ENCODE results near the gene DFFB. TPM values are rescaled to one million over a fixed set of nuclear protein-coding genes. Genes with fewer than 3 reads are reported as not detected.

The DFFB gene
- total and polyA plus RNA-seq, 2 donors (not counting 3 experiments of a cell fraction or from before 2014, with no cell fraction given) = 11.7 to 11.8 TPM

DNA sequence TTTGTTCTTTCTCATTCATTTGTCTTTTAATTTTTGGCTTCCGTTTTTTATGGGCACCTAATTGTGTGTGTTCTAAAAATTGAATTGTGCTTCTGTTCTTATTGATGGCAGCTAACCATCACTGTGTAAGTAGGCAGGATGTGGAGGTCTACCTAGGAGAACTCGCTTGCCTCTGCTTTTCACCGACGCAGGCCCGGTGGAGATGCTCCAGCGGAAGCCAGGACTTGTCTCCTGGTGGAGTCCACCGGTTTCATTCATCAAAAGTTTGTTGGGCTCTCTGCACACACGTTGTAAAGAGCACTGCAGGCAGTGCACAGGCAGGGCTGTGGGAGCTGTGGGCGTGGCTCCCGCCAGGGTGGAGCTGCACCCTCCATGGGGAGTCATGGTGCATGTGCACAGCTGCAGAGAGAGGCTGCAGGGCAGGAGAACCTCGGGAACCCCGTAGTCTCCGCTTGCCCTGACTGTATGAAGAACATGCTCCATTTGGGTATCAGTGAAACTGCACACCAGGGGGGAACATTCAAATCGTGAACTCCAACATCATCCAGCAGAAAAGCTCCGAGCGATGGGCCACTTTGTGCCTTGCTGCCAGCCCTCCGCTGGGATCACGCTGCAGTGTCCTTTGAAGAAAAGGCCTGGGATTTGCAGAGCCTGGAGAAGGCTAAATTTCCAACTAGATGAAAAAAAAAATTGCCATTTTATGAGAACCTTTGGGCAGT is 48.8 kb downstream of the DFFB start:
- Histone ChIP-seq H3K4me3 (replicated peaks in 1 of 3; ENCODE audit: insufficient read depth in 1 of 3, low read depth in 1 of 3, low read length in 3 of 3) (no peak overlapping the region), H3K4me1 (ENCODE audit: control insufficient read depth, extremely low read depth, insufficient read depth, low read length) (no peaks in the 10 kb centered on the region), H3K79me2 (ENCODE audit: control insufficient read depth, insufficient read depth, low read length) (no peaks in the 10 kb centered on the region), H3K9me3 (replicated peaks; ENCODE audit: control insufficient read depth, insufficient read depth, low read length) (no peaks in the 10 kb centered on the region), H4K20me1 (replicated peaks; ENCODE audit: control insufficient read depth, extremely low read depth, insufficient read depth, low read length) (no peaks in the 10 kb centered on the region), H3K27ac (ENCODE audit: insufficient read depth, low read depth, low read length) (no peak overlapping the region), H3K36me3 (ENCODE audit: control insufficient read depth in 2 of 2, extremely low read depth in 1 of 2, insufficient read depth in 2 of 2, low read length in 2 of 2) (no peaks in the 10 kb centered on the region), H2AFZ (ENCODE audit: low read depth, low read length) (no peak overlapping the region), H3K9ac (replicated peaks; ENCODE audit: extremely low read depth, insufficient read depth, low read length) (no peak overlapping the region), H3K27me3 (ENCODE audit: control insufficient read depth in 2 of 2, insufficient read depth in 2 of 2, low read length in 2 of 2) (peaks cover 0 to 1% of the 10 kb centered on the region in 2 experiments), H3K9me1 (replicated peaks; ENCODE audit: control insufficient read depth, extremely low read depth, insufficient read depth, low read length) (no peaks in the 10 kb centered on the region), H3K4me2 (ENCODE audit: insufficient read depth, low read length) (no peak overlapping the region)
- ChIA-PET CTCF (no interaction called here), POLR2A (no interaction called here)
- dilution Hi-C loops (cut with MboI; ENCODE audit: extremely low pct_ligation_motif_present, low sequenced_read_pairs) = no loop called here
- no peak for DNase-seq (ENCODE audit: low read depth, low spot score)
- no peak for FAIRE-seq
- TF ChIP-seq, protein P1, sequence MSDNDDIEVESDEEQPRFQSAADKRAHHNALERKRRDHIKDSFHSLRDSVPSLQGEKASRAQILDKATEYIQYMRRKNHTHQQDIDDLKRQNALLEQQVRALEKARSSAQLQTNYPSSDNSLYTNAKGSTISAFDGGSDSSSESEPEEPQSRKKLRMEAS (IDR thresholded peaks at IDR 0.05; ENCODE audit: insufficient read depth, insufficient read length) = no peak
- TF ChIP-seq, protein P2, sequence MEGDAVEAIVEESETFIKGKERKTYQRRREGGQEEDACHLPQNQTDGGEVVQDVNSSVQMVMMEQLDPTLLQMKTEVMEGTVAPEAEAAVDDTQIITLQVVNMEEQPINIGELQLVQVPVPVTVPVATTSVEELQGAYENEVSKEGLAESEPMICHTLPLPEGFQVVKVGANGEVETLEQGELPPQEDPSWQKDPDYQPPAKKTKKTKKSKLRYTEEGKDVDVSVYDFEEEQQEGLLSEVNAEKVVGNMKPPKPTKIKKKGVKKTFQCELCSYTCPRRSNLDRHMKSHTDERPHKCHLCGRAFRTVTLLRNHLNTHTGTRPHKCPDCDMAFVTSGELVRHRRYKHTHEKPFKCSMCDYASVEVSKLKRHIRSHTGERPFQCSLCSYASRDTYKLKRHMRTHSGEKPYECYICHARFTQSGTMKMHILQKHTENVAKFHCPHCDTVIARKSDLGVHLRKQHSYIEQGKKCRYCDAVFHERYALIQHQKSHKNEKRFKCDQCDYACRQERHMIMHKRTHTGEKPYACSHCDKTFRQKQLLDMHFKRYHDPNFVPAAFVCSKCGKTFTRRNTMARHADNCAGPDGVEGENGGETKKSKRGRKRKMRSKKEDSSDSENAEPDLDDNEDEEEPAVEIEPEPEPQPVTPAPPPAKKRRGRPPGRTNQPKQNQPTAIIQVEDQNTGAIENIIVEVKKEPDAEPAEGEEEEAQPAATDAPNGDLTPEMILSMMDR (IDR thresholded peaks at IDR 0.05; ENCODE audit: extremely low read depth in 1 of 2, insufficient read depth in 1 of 2, low read depth in 1 of 2, low read length in 2 of 2) = no peak
- no peak for TF ChIP-seq GATA2 (IDR thresholded peaks at IDR 0.05; ENCODE audit: insufficient read depth, insufficient read length, low read depth, low read length)
- TF ChIP-seq POLR2AphosphoS5 (IDR thresholded peaks at IDR 0.05; ENCODE audit: insufficient read depth, low read depth, low read length) = no peak
- TF ChIP-seq JUN (IDR thresholded peaks at IDR 0.05; ENCODE audit: borderline replicate concordance, insufficient read depth, insufficient read length, low read depth) = no peak
- TF ChIP-seq EZH2 (IDR thresholded peaks at IDR 0.05; ENCODE audit: borderline replicate concordance, low read depth, low read length, severe bottlenecking) = no peak
- no peak for TF ChIP-seq POLR2A (IDR thresholded peaks at IDR 0.05; ENCODE audit: low read depth, low read length)
- no peak for TF ChIP-seq MYC (IDR thresholded peaks at IDR 0.05; ENCODE audit: low read depth, low read length)
- TF ChIP-seq FOS (IDR thresholded peaks at IDR 0.05; ENCODE audit: borderline replicate concordance, insufficient read depth, low read length) = no peak
- intact Hi-C loops (cut with micrococcal nuclease) = no loop called here
- BruUV-seq (replicated peaks) = no TSS peak
